AG10803 (cell line): ENCODE data around the gene CNGA3.

Experiments used
- DNase-seq: peaks from one replicate; pipeline ENCODE4 v3.0.0; 2010; ENCODE audit warnings: low read depth
- H3K4me3 ChIP-seq: 2 replicates; pipeline ENCODE4 v1.5.1; 2011; ENCODE audit warnings: mild to moderate bottlenecking, low read length, control low read depth
- CTCF ChIP-seq: conservative IDR thresholded peaks from 2 replicates; pipeline ENCODE4 v1.5.1; 2011; ENCODE audit warnings: mild to moderate bottlenecking, low read length, control low read depth, inconsistent platforms

The CNGA3 gene

DNA sequence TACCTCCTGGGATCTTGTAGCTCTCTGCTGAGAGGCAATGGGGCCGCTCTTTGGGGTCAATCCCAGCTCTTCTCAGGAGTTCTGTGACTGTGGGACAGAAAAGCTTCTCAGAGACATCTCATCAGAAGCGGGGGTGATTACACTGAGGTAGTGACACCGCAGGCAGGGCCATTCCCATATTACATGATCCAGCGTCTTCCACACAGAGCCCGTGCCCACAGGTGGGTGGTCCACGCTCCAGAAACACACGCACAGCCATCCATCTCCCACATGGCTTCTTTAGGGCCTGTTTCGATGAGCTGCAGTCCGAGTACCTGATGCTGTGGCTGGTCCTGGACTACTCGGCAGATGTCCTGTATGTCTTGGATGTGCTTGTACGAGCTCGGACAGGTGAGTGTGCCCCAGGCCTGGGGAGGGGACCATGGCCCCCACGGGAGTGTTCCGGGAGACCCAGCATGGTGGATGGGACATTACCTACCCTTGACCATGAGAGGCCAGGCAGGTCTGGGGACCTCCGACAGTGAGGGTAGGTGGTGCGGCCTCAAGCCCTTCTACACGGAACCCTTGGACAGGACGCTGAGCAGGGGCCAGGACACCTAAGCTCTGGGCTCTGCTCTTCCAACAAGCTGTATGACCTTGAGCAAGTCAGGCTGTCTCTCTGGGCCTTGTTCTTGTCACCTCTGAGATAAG lies 45.5 kb downstream of the CNGA3 start:
- no peak overlapping the region for H3K4me3 ChIP-seq
- TF ChIP-seq CTCF = no peak
- no peak for DNase-seq

- DNase-seq = no peak
- TF ChIP-seq CTCF = no peak
- H3K4me3 ChIP-seq = no peak overlapping the region
Measured at GRCh38 chr2:98393354-98393753, 47.1 kb downstream of the CNGA3 start.

- peak; percentile 8 for DNase-seq
- H3K4me3 ChIP-seq = no peak overlapping the region
- no peak for TF ChIP-seq CTCF
Measured at GRCh38 chr2:98394595-98395153, 48.4 kb downstream of the CNGA3 start.

GRCh38 chr2:98395977-98396376 lies 49.7 kb downstream of the CNGA3 start:
- DNase-seq = no peak
- H3K4me3 ChIP-seq = no peak overlapping the region
- no peak for TF ChIP-seq CTCF

GRCh38 chr2:98396745-98397355 lies 50.6 kb downstream of the CNGA3 start:
- no peak for TF ChIP-seq CTCF
- H3K4me3 ChIP-seq = no peak overlapping the region
- DNase-seq = no peak

GRCh38 chr2:98399140-98399539 lies 52.9 kb downstream of the CNGA3 start:
- TF ChIP-seq CTCF = no peak
- no peak for DNase-seq

DNA sequence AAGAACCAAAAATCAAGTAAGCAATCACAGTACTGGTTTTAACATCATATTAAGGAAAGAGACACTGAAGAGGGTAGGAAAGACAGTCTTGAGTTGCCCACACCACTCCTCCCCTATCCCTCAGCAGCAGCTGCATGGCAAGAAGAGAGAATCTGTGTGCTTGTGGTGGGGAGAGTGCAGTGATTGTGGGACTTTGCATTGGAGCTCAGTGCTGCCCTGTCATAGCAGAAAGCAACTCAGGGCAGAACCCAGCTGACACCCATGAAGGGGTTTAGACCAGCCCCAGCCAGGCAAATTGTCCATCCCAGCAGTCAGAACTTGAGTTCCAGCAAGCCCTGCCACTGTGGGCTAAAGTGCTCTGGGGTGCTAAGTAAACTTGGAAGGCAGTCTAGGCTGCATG lies 57.6 kb downstream of the CNGA3 start:
- no peak for DNase-seq
- TF ChIP-seq CTCF = no peak
- no peak overlapping the region for H3K4me3 ChIP-seq

More at GRCh38 chr2:98399140-98399539, 52.9 kb downstream of the CNGA3 start:
- no peak overlapping the region for H3K4me3 ChIP-seq
